Right lobe of liver (tissue), 4 donors: ENCODE data around the gene ESR2.

Experiments used
- CTCF ChIP-seq, 4 donors: fragments of 200-600 bp in 3 of 4; fragments of 450-650 bp in 1 of 4; IDR thresholded peaks; one replicate each; pipeline versions ENCODE4 v1.5.1 to v1.8.0; 2016 to 2022; ENCODE audit warnings: antibody characterized with exemption in 4 of 4, mild to moderate bottlenecking in 2 of 4
- POLR2A ChIP-seq: fragments of 450-650 bp; IDR thresholded peaks from one replicate; pipeline ENCODE4 v1.6.1; 2017; ENCODE audit warnings: antibody characterized with exemption, mild to moderate bottlenecking
- donor health status: DM: no; HTN: no; CAD: no.
- donor health status: DM: no; HTN: no; CAD: no.
- donor health status: DM: no; HTN: yes; CAD: no.

- TF ChIP-seq CTCF (IDR thresholded peaks at IDR 0.05) (no peak), POLR2A (no peak)
These were observed 12.4 kb downstream of the ESR2 start for GRCh38 chr14:64281805-64282204.
